Measurements from ENCODE around the gene CDH2.

CDH2 gene

GRCh38 chr18:28125051-28125450 lies 51.9 kb downstream of the CDH2 start:
- DNase-seq, result no peak

- DNase-seq, result no peak
These were observed 52.5 kb downstream of the CDH2 start for GRCh38 chr18:28124131-28125029.

- no peak for DNase-seq
These were observed 53.4 kb downstream of the CDH2 start for GRCh38 chr18:28123401-28124030.

DNA sequence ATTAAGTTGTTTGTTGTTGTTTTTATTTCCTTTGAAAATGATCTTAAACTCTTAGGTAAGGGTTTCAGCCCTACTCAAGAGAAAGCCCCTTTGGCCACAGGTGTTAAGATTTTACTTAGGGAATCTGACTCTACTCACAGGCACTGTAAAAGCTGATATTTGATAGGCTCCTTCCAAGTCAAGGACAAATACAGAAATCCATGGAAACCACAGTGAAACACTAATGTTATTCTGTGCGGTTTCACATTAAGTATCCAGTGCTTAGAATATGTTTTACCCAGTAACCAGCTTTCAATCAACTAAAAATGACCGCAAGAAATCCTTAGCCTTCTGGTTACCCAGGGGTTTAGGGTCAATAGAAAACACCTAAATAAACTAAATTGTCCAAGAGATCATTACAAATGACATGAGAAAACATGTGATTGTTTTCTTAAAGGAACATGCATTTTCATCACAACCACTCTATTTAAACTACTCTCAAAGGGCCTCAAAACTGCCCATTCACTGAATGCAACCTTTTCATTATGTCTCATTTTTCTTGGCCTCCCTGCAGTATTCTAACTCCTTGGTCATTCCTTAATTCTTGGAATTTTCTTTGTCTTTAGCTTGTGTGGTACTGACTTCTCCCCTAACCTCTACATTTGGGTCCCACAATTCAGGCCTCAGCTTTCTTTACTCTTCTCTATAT lies 56.0 kb downstream of the CDH2 start:
- no peak for DNase-seq

DNA sequence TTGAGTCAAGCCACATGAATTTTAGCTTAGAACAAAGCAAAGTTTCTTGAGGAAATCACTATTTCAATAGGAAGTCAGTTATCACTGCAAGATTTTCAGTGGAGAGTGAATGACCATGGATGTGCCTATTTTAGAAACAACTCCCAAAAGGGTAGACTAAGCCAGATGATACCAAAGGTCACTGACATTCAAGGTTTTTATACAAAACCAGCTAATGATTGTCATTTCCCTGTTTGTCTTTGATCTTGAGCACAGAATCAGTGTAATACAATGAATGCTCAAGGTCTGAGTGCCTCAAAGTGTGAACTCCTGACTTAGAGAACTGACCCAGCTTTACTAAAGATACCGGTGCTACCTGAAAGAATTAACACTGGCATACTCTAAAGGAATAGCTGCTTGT lies 60.5 kb downstream of the CDH2 start:
- no peak for DNase-seq

- DNase-seq, result no peak
These were observed 61.8 kb downstream of the CDH2 start for GRCh38 chr18:28115149-28115550.

DNA sequence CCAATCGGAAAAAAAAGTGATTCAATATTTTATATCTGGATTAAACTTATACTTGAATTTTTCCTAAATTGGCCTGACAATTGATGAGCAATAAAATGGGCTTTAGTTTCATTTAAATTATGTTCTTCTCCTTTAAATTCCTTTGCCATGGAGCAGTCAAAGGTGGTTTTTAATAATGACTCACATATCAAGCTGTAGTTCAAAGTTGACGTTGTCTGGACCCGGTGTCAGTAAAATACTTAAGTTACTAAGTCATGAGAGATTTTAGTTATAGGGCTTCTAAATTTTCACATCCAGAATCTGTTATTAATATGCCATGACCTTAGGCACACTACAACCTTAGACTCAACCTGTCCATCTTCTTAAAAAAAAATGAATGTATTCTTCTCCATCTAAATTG lies 62.5 kb downstream of the CDH2 start:
- DNase-seq, result no peak

DNA sequence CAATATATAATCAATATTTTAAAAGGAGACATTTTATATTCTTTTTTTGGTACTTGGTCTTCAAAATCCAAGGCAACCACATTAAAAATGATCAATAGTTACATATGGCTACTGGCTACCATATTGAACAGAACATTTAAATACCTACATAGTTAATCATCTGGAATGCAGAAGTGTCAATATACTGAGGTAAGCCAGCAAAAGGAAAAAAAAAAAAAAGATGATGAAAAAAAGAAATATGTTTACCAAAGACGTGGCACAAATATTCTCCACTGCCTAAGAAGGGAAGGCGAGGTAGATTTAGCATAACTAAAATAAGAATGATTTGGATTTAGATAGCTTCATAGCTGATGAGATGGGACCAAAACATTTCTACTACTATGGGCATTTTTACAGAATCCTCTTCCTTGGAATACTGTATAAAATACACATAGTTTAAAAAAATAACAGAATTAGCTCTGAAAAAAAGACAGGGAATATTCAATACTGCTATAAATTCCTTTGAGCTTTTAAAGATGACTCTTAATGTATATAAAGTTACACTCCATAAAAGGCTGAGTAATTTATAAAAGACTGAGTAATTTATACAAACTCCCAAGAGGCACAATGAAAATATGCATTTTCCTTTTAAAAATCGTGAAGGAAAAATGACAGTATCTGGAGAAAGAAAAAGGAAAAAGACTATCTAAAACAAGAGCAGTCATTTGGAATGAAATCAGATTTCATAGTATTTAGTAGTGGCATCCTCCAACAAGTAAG lies 63.5 kb downstream of the CDH2 start:
- no peak for DNase-seq

- no peak for DNase-seq
These were observed 64.9 kb downstream of the CDH2 start for GRCh38 chr18:28112056-28112470.

GRCh38 chr18:28110924-28111323 lies 66.0 kb downstream of the CDH2 start:
- no peak for DNase-seq

- no peak for DNase-seq
These were observed 67.0 kb downstream of the CDH2 start for GRCh38 chr18:28109781-28110560.

- DNase-seq, result no peak
These were observed 68.1 kb downstream of the CDH2 start for GRCh38 chr18:28108814-28109213.

DNA sequence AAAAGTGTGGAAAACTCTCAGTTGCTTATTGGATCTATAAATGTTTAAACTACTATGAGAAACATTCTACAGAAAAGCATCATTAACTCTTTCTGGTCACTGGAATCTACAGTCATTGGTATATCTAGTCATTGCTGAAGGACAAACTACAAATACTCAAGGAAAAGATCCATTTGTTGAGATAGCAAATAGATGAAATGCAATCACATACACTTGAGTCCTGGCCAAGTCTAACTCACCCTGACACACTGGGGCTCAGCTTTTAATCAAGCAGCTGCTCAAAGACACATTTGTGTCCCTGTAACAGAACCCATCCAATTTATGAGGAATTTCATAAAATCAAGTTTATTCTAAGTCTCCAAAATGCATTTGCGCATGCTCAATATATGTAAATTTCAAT lies 68.7 kb downstream of the CDH2 start:
- no peak for DNase-seq

GRCh38 chr18:28099237-28099636 lies 77.7 kb downstream of the CDH2 start:
- no peak for DNase-seq

DNA sequence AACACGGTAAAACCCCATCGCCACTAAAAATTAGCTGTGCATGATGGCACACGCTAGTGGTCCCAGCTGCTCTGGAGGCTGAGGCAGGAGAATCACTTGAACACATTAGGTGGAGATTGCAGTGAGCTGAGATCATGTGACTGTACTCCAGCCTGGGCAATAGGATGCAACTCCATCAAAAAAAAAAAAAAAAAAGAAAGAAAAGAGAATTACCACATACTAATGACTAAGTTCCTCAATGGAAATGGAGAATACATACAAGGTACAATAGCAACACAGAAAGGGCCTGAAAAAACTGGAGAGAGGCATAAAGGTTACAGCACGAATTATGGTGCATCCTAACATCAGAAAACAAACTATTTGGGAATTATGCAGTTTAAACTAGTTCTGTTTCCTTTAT lies 81.3 kb downstream of the CDH2 start:
- DNase-seq, result no peak

GRCh38 chr18:28095041-28095440 lies 81.9 kb downstream of the CDH2 start:
- no peak for DNase-seq

DNA sequence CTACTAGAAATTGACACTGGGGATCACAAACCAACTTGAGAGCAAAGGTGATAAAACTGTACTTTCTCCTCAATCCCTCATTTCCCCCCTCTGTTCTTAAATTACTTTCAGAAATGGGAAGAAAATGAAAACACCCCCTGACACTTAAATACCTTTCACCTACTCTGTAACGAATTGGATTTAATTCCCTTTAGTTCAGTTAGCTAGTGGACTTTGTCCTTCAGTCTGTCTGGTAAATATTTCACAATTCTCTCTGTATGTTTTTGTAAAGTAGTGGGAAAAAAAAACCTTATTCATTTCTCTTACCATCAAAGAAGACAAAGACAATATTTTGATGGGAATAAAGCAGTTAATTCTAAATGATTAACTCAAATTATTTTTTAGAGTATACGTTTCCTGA lies 85.7 kb downstream of the CDH2 start:
- DNase-seq, result no peak

DNA sequence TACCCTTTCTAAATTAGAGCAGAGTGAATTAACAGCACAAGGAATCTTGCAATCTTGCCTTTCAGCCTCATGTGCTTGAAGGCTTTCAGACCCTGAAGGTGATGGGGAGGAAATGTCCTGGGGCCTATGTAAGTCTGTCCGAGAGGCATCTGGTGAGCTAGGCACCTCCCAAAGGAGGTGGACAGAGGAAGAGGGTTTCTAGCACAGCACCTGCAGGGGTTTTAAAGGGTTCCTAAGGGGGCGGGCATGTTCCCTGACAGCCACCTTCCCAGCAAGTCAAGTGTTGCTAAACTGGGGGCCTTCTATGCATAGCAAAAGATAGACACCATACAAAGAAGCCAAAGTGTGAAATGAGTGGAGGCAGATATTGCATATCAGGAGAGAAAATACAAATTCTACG lies 88.5 kb downstream of the CDH2 start:
- no peak for DNase-seq

- no peak for DNase-seq
These were observed 90.0 kb downstream of the CDH2 start for GRCh38 chr18:28086670-28087552.

- no peak for DNase-seq
These were observed 95.4 kb downstream of the CDH2 start for GRCh38 chr18:28081516-28081915.

- DNase-seq, result no peak
These were observed 96.0 kb downstream of the CDH2 start for GRCh38 chr18:28080876-28081300.

All from activated CD8-positive, alpha-beta memory T cell treated with anti-CD3 and anti-CD28 coated beads, Interleukin-2, amount 50 U/mL, for 48 hours (primary cell).